Stimulated activated CD8-positive, alpha-beta memory T cell treated with anti-CD3 and anti-CD28 coated beads, Interleukin-15, amount 100 ng/mL, for 4 hours (primary cell): ENCODE data around the gene CPSF3.

ENCODE experiments used
- DNase-seq, 2 donors: peaks; one replicate each; pipeline ENCODE4 v3.0.0-alpha.2; 2020; ENCODE audit warnings: low read depth in 2 of 2

Gene CPSF3

DNA sequence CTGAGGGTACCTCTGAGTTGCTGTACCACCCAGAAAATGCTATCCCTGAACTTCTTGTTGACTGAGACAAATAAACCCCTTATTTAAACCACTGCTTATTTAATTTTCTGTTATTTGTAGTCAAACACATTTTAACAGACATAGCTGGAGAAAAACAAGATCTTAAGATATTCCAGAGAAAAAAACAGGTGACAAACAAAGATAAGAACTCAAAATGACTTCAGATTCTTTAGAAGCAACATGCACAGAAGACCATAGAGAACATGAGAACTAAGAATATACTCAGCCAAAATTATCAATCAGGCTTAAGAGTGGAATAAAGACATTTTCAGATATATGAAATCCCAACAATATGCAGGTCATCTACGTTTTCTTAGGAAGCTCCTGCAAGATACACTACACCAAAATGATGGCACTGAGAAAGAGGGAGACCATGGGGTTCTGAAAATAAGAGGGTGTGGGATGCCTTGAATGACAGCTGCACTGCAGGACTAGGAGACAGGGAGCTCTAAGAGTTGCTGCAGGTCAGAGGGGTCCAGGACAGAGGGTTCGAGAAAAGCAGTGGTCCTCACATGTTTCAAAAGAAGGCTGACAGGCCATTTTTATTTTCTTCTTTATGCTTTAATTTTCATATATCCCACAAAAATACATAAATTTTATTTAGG, 93.8 kb downstream of the CPSF3 start:
- DNase-seq = no peak

DNA sequence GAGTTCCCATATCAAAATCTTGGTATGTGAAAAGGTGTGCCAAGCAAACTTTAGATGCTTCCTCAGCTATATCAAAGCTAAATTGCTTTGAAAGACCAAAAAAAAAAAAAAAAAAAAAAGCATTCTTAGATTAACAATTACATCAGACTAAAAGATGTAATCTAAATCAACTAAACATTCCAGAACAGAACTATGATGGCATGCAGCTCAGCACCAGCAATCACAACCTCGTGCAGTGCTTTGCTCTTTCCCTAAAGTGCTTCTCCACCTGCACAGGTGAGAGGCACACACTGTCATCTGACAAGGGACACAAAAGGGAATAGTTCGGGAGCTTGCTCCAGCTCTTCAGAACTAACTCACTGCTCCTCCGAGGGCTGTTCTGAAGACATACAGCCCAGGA, 94.7 kb downstream of the CPSF3 start:
- no peak for DNase-seq

DNA sequence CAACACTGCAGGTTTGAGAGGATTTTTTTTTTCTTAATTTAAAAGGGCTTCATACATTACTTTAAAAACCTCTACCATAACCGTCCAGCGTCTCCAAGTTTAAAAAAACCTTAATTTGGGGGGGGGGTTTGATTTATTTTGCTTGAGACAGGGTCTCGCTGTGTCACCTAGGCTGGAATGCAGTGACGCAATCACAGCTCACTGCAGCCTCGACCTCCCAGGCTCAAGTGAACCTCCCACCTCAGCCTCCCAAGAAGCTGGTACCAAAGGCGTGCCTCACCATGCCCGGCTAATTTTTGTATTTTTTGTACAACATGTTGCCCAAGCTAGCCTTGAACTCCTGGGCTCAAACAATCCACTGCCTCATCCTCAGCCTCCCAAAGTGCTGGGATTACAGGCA, 95.3 kb downstream of the CPSF3 start:
- DNase-seq = no peak

DNA sequence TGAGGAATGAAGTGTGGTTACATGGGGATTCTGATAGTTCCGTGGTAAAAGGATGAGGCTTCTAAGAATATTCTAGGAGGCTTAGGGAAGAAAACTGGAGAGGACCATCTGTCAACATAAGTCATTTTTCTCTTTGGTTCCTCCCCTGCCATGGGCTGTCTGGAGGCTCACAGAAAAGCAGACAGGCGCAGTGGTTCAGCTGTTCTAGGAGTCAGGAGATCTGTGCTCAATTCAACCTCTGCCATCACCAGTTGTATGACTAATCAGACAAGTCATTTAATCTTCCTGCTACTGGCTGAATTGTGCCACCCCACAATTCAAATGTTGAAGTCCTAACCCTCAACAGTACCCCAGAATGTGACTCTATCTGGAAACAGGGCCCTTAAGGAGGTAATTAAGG, 95.8 kb downstream of the CPSF3 start:
- no peak for DNase-seq
